GM21786 (cell line): ENCODE results near the gene BIRC2.
"Not testable (repeated sequence)": the region's sequence is repeated elsewhere in the genome, so short reads cannot be mapped to it uniquely, and the experiment has no call there.

ENCODE experiments used
- ATAC-seq: cut with Tn5 transposase; IDR thresholded peaks from one replicate; pipeline ENCODE4 v1.9.1; 2021; ENCODE audit not compliant: unreplicated experiment

BIRC2 gene

GRCh38 chr11:102374633-102375424, 27.8 kb downstream of the BIRC2 start:
- not testable (repeated sequence) for ATAC-seq

DNA sequence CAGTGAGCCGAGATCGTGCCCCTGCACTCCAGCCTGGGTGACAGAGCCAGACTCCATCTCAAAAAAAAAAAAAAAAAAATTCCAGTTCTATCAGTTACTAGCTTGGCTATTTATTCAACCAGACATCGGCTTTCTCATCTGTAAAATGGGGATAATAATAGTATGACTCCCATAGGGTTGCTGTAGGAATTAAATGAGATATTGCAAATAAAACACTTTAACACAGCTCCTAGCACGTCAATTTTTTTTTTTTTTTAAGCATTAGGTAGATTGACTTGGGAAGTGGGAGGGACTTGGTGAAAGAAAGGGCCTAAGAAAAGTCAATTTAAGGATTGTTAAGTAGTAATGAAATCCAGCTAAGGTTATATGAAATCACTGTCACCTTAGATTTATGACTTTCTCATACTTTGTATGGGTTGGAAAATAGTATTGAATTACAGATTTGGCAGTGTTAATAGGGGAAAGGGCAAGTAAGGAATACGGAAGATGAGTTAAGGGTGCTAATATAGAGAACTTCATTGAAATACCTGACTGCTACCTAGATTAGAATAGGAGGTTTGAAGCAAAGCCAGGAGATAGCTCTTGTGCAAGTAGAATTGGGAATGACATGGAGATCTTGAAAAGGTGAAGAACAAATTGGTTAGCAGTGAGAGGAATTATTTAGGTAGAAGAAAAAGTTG, 28.8 kb downstream of the BIRC2 start:
- no peak for ATAC-seq

DNA sequence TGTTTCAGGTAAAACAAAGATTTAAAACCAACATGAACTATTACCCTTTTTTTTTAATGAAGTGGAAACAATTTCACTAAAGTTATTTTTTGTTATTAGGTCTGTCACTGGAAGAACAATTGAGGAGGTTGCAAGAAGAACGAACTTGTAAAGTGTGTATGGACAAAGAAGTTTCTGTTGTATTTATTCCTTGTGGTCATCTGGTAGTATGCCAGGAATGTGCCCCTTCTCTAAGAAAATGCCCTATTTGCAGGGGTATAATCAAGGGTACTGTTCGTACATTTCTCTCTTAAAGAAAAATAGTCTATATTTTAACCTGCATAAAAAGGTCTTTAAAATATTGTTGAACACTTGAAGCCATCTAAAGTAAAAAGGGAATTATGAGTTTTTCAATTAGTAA, 30.9 kb downstream of the BIRC2 start:
- ATAC-seq = no peak

- ATAC-seq = no peak
Measured at GRCh38 chr11:102378818-102379217, 31.8 kb downstream of the BIRC2 start.

- ATAC-seq = no peak
Measured at GRCh38 chr11:102382384-102382783, 35.4 kb downstream of the BIRC2 start.

DNA sequence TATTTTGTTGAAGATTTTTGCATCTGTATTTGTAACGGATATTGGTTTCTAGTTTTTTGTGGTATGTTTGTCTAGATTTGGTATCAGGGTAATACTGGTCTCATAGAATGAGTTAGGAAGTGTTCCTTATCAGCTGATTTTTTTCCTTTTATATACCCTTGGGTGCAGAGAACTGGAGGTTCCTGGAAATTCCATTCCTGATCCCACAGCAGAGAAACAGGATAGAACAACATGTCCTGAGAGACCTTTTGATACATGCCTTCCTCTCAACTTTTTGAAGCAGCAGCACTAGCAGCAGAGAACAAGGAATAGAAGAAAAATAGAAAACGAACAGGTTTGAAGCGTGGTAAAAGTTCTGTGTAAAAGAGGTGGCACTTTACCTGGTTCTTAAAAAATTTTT, 36.8 kb downstream of the BIRC2 start:
- no peak for ATAC-seq

DNA sequence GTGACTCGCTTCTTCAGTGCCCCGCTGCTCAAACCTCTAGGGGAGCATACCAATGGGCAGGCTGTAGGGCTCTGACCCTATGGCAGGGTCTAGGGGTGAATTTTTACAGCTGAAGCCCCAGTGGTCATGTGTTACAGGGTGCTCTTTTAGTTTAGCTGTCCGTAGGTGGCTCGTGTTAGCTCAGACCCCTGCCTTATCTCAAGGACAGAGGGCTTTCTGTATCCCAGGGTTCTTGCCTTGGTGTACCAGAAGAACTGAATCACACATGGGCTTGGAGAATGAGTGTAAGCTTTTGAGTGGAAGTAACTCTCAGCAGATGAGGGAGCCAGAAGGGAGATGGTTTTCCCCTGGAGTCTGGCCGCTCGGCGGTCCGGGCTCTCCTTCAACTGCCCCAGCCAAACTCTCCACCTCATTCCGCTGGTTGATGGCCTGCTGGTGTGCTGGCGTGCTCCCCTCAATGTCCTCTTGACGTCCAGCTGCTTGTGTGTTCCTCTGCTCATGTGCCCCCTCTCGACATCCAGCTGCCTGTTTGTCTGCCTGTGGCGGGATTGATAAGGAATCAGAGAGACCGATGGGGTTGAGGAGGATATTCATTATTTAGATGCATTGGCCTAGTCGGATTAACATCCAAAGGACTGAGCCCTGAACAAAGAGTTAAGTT, 37.5 kb downstream of the BIRC2 start:
- no peak for ATAC-seq

GRCh38 chr11:102385085-102386007, 38.3 kb downstream of the BIRC2 start:
- no peak for ATAC-seq

- ATAC-seq = no peak
Measured at GRCh38 chr11:102386136-102386734, 39.2 kb downstream of the BIRC2 start.

DNA sequence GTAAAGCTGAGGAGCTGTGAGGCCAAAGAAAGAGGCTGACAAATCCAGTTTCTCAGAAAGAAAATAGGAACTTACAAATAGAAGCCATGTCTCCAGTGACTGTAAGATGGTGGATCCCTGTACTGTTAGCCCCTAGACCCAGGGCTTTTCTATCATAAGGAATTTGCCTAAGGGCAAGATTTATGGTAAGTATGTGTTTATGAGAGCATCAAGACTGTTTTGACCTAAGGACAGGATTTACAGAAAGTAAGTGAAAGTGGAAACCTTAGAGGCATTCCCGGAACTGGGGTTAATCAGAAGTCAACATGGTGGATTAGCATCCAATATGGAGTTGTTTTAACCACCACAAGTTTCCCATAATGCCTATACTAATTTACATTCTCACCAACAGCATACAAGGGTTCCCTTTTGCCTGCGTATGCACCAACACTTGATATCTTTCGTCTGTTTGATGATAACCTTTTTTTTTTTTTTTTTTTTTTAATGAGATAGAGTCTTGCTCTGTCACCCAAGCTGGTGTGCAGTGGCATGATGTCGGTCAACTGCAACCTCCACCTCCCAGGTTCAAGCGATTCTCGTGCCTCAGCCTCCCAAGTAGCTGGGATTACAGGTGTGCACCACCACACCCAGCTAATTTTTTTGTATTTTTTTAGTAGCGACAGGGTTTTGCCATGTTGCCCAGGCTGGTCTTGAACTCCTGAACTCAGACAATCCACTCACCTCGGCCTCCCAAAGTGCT, 40.2 kb downstream of the BIRC2 start:
- no peak for ATAC-seq

DNA sequence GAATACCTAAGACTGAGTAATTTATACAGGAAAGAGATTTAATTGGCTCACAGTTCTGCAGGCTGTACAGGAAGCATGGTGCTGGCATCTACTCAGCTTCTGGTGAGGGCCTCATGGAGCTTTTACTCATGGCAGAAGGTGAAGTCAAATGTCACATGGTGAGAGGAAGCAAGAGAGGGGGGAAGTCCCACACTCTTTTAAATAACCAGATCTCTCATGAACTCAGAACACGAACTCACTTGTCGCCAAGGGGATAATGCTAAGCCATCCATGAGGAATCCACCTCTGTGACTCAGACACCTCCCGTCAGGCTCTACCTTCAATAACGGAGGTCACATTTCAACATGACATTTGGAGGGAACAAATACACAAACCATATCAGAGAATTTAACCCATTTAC, 42.2 kb downstream of the BIRC2 start:
- ATAC-seq = no peak

DNA sequence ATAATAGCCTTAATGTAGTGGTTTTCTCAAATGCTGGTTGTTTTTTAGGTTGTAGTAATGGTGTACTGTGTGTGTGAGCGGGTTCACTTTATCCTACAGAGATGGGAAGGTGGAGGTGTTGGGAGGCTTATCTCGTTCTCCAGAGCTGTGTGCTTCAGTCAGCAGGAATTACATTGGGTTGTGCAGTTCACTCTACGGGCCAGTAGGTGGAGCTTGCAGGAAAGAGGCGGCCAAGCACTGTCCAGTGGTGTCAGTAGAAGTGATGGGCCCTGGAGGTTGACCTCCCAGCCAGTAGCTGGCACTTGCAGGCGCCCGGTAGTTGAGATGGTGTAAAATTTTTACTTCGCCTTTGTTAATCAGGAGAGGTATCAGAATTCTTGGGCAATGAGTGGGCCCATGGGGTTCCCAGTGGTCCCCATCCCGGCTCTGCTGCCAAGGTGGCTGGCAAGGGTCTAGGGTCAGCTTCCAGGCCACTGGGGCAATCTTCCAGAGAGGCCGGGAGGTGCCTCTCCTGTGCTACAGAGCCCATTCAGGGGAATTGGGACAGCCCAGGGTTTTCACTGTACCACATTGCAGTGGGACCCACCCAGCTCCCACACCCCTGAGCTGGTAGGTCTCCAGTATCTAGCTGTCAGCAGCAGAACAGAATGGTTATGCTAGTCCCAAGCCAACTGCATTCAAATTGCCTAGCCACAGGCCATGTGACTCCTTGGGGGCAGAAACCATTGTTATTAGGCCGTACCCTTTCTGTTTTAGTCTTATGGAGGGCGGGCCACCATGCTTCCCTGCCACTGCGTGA, 43.9 kb downstream of the BIRC2 start:
- ATAC-seq = peak; percentile 80

GRCh38 chr11:102391549-102392237, 44.7 kb downstream of the BIRC2 start:
- no peak for ATAC-seq

- ATAC-seq = no peak
Measured at GRCh38 chr11:102393272-102393730, 46.3 kb downstream of the BIRC2 start.

GRCh38 chr11:102395720-102396393, 48.8 kb downstream of the BIRC2 start:
- ATAC-seq = no peak

- ATAC-seq = no peak
Measured at GRCh38 chr11:102396708-102397563, 49.9 kb downstream of the BIRC2 start.

- ATAC-seq = no peak
Measured at GRCh38 chr11:102398297-102398696, 51.3 kb downstream of the BIRC2 start.
